Activated CD8-positive, alpha-beta T cell treated with anti-CD3 and anti-CD28 coated beads for 36 hours (primary cell): Measurements from ENCODE around the gene SERPINA6. TPM values are rescaled to one million over a fixed set of nuclear protein-coding genes. Genes with fewer than 3 reads are reported as not detected.

Experiments
- ATAC-seq: fragments of 200-7000 bp; cut with Tn5 transposase; one replicate; pipeline ENCODE4 v1.10.0; 2021; ENCODE audit warnings: mild to moderate bottlenecking, moderate library complexity
- CTCF ChIA-PET: fragments of 350-600 bp; sonication (Branson Sonifier 250); formaldehyde crosslinking; loops from one replicate; lab custom pipeline; 2021; ENCODE audit warnings: antibody characterized with exemption; lab: Charles Lee
- POLR2A ChIA-PET: fragments of 350-600 bp; sonication (Branson Sonifier 250); formaldehyde crosslinking; loops from one replicate; lab custom pipeline; 2021; ENCODE audit warnings: antibody characterized with exemption; lab: Charles Lee
- DNase-seq: peaks from one replicate; pipeline ENCODE4 v3.0.0-alpha.2; 2020
- H3K27ac Mint-ChIP-seq: one replicate; pipeline ENCODE4 v1.8.0; 2021; ENCODE audit warnings: mild to moderate bottlenecking, mixed read lengths
- H3K27me3 Mint-ChIP-seq: one replicate; pipeline ENCODE4 v1.8.0; 2021; ENCODE audit warnings: mixed read lengths
- H3K36me3 Mint-ChIP-seq: one replicate; pipeline ENCODE4 v1.8.0; 2021; ENCODE audit warnings: low read depth, mixed read lengths
- H3K4me1 Mint-ChIP-seq: one replicate; pipeline ENCODE4 v1.8.0; 2021; ENCODE audit warnings: low read depth, mixed read lengths
- H3K4me3 Mint-ChIP-seq: one replicate; pipeline ENCODE4 v1.8.0; 2021; ENCODE audit warnings: mild to moderate bottlenecking, moderate library complexity, mixed read lengths
- H3K9me3 Mint-ChIP-seq: one replicate; pipeline ENCODE4 v1.8.0; 2021; ENCODE audit warnings: mixed read lengths
- intact Hi-C: fragments of 100-400 bp; cut with micrococcal nuclease; formaldehyde crosslinking; loops from one replicate; pipeline ENCODE4 v1.10.0; 2022
- total RNA-seq, 2 experiments: library from RNA; stranded (reverse); gene quantifications; one replicate each; pipeline ENCODE4 v1.2.3, GENCODE V29; 2021
- TF ChIP-seq, protein P1 (sequence below): fragments of 200-600 bp; IDR thresholded peaks from one replicate; pipeline ENCODE4 v1.8.0; 2022; ENCODE audit warnings: antibody characterized with exemption, mild to moderate bottlenecking

The SERPINA6 gene
- total RNA-seq, 2 experiments from 2014 or later: not detected

DNA sequence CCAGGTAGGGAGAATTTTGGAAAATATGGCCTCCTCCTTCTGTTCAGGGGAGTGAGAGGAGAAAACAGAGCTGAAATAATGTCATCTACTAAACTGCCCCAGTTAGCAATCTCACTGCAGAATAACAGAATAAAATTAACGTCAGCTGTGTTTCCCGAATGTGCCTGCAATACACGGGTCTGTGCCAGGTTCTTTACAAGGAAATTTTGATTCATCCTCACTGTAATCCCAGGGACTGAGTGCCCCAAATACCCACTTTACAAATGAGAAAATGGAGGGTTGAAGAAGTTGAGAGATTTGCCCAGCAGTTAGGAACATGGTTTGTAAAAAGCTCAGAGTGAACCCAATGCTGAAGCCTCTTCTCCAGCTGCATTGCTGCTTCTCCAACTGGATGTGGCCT, 21.3 kb upstream of the SERPINA6 start:
- ChIA-PET POLR2A (no interaction called here), CTCF (no interaction called here)
- Mint-ChIP-seq H3K4me3 (no peak overlapping the region), H3K27ac (no peak overlapping the region), H3K27me3 (peaks cover 32% of the 10 kb centered on the region), H3K9me3 (no peaks in the 10 kb centered on the region), H3K36me3 (no peaks in the 10 kb centered on the region), H3K4me1 (peaks cover 18% of the 10 kb centered on the region)
- DNase-seq (no peak), ATAC-seq (no peak)
- intact Hi-C loops: no loop called here
- TF ChIP-seq, protein P1, sequence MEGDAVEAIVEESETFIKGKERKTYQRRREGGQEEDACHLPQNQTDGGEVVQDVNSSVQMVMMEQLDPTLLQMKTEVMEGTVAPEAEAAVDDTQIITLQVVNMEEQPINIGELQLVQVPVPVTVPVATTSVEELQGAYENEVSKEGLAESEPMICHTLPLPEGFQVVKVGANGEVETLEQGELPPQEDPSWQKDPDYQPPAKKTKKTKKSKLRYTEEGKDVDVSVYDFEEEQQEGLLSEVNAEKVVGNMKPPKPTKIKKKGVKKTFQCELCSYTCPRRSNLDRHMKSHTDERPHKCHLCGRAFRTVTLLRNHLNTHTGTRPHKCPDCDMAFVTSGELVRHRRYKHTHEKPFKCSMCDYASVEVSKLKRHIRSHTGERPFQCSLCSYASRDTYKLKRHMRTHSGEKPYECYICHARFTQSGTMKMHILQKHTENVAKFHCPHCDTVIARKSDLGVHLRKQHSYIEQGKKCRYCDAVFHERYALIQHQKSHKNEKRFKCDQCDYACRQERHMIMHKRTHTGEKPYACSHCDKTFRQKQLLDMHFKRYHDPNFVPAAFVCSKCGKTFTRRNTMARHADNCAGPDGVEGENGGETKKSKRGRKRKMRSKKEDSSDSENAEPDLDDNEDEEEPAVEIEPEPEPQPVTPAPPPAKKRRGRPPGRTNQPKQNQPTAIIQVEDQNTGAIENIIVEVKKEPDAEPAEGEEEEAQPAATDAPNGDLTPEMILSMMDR: no peak

DNA sequence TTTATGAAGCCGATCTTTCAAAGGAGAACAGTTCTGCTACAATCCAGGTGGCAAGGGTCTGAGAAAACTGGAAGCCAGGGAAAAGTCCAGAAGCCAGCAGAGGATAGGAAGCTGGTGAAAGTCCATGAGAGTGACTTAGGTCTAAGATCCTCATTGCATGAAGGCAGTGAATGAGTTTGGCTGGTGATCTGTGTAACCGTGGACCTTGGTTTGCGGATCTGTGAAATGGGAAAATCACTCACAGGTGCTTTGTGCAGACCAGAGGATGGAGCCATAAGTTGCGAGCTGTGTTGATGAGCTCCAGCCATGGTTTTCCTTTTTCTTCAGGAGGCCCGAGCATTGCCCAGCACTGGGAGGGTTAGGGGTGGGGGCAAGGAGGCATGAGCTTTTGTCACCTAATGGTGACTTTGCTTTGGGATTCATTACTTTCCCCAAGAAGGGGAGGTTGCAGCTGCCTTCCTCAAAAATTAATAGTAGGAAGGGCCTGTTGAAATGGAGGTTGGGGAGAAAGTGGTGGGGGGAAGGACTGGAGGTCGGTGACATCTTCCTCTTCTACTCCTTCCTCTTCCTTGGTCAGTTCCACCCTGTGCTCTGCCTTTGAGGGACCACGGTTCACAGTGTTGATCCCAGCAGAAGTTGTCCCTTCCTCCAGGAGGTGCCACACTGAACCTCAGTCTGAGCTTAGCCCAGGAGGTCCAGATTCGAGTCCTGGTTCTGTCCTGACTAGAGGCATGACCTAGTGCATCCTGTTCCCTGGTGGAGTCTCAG, 20.3 kb upstream of the SERPINA6 start:
- peaks cover 18% of the 10 kb centered on the region for H3K4me1 Mint-ChIP-seq
- H3K36me3 Mint-ChIP-seq: no peaks in the 10 kb centered on the region
- POLR2A ChIA-PET: no interaction called here

DNA sequence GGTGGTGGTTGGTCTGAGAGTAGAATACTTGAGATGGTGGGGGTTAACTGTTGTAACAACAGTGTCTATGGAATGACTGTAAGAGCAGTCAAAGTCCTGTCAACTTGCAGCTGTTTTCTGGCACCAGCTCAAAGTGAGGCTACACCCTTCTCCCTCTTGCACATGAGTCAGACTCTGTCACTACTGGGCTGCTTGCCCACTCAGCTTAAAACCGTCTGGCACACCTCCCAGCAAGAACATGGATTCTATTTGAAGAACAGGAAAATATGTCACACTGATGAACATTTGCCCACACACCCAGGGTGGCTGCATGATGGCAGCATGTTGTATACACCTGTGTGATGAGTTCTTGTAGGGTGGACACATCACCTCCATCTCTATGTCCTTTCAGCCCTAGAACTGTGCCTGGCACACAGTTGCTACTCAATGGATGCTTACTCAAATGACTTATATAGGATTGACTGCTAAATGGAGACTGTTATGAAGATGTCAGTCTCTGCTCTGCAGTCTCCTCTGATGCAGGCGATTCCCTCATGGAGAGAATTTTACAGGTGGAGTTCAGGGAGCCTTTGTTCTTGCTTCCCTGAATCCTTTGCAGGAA, 19.3 kb upstream of the SERPINA6 start:
- intact Hi-C loops: no loop called here
- Mint-ChIP-seq H3K36me3 (no peaks in the 10 kb centered on the region), H3K27ac (no peak overlapping the region), H3K4me3 (no peak overlapping the region), H3K9me3 (no peaks in the 10 kb centered on the region), H3K27me3 (peaks cover 26% of the 10 kb centered on the region), H3K4me1 (peaks cover 18% of the 10 kb centered on the region)
- DNase-seq (peak; percentile 35), ATAC-seq (peak; percentile 48)
- CTCF ChIA-PET: interaction anchor here (1.4 kb wide), 2 partner anchors 15 to 144 kb away, joined by 3 read pairs; no protein-coding TSS in a partner anchor
- TF ChIP-seq, protein P1: no peak
- POLR2A ChIA-PET: interaction anchor here (0.7 kb wide), 1 partner anchor 120 kb away, joined by 3 read pairs; no protein-coding TSS in a partner anchor

More for the DNA sequence above, 20.3 kb upstream of the SERPINA6 start:
- no peak overlapping the region for H3K27ac Mint-ChIP-seq
- CTCF ChIA-PET: interaction anchor here (1.4 kb wide), 2 partner anchors 16 to 143 kb away, joined by 3 read pairs; no protein-coding TSS in a partner anchor
- TF ChIP-seq, protein P1: no peak
- DNase-seq (no peak), ATAC-seq (no peak)
- H3K9me3 Mint-ChIP-seq: no peaks in the 10 kb centered on the region
- intact Hi-C loops: no loop called here
- no peak overlapping the region for H3K4me3 Mint-ChIP-seq
- peaks cover 25% of the 10 kb centered on the region for H3K27me3 Mint-ChIP-seq

DNA sequence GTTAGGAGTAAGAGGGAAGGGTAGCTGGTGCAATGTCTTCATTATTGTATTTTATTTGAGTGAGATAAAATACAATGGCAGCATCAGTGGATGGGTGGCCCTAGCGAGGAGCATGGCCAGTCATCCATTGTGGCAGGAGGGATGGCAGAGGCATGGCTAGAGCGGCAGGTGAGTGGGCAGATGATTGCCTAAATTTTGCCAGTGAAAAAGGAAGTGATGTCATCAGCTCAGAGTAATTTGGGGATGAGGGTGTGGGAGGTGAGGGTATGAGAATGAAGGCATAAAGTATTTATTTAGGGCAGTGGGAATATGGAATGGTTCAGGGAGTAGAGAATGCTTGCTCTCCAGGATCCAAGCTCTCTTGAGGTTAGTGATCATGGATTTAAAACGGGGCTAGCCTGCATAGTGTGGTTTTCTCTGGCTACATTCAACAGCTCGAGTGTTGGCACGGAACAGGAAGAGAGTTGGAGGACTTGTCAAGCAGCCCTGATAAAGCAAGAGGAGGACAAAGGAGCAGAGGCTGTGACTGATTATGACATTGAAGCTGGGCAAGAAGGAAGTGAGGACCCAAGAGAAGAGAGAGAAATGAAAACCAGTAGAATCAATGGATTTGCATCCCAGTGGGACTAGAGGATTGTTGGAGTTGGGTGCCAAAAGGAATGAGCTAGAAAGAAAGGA, 18.7 kb upstream of the SERPINA6 start:
- TF ChIP-seq, protein P1: no peak
- Mint-ChIP-seq H3K27ac (no peak overlapping the region), H3K9me3 (peaks cover 2% of the 10 kb centered on the region), H3K4me1 (peaks cover 15% of the 10 kb centered on the region), H3K27me3 (peaks cover 29% of the 10 kb centered on the region), H3K36me3 (no peaks in the 10 kb centered on the region), H3K4me3 (no peak overlapping the region)
- ChIA-PET POLR2A (interaction anchor here (0.7 kb wide), 1 partner anchor 120 kb away, joined by 3 read pairs; no protein-coding TSS in a partner anchor), CTCF (interaction anchor here (1.4 kb wide), 2 partner anchors 15 to 144 kb away, joined by 3 read pairs; no protein-coding TSS in a partner anchor)
- ATAC-seq (no peak), DNase-seq (no peak)
- intact Hi-C loops: no loop called here
